GM18907 (cell line): ENCODE data around the gene JMJD1C.
"Not testable (repeated sequence)": the region's sequence is repeated elsewhere in the genome, so short reads cannot be mapped to it uniquely, and the experiment has no call there.

Source experiments
- ATAC-seq: cut with Tn5 transposase; IDR thresholded peaks from one replicate; pipeline ENCODE4 v1.9.1; 2021; ENCODE audit warnings: mild to moderate bottlenecking, moderate library complexity; ENCODE audit not compliant: unreplicated experiment

JMJD1C gene, protein sequence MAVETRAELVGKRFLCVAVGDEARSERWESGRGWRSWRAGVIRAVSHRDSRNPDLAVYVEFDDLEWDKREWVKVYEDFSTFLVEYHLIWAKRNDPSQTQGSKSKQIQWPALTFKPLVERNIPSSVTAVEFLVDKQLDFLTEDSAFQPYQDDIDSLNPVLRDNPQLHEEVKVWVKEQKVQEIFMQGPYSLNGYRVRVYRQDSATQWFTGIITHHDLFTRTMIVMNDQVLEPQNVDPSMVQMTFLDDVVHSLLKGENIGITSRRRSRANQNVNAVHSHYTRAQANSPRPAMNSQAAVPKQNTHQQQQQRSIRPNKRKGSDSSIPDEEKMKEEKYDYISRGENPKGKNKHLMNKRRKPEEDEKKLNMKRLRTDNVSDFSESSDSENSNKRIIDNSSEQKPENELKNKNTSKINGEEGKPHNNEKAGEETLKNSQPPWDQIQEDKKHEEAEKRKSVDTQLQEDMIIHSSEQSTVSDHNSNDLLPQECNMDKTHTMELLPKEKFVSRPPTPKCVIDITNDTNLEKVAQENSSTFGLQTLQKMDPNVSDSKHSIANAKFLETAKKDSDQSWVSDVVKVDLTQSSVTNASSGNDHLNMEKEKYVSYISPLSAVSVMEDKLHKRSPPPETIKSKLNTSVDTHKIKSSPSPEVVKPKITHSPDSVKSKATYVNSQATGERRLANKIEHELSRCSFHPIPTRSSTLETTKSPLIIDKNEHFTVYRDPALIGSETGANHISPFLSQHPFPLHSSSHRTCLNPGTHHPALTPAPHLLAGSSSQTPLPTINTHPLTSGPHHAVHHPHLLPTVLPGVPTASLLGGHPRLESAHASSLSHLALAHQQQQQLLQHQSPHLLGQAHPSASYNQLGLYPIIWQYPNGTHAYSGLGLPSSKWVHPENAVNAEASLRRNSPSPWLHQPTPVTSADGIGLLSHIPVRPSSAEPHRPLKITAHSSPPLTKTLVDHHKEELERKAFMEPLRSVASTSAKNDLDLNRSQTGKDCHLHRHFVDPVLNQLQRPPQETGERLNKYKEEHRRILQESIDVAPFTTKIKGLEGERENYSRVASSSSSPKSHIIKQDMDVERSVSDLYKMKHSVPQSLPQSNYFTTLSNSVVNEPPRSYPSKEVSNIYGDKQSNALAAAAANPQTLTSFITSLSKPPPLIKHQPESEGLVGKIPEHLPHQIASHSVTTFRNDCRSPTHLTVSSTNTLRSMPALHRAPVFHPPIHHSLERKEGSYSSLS (N-terminal part only)

DNA sequence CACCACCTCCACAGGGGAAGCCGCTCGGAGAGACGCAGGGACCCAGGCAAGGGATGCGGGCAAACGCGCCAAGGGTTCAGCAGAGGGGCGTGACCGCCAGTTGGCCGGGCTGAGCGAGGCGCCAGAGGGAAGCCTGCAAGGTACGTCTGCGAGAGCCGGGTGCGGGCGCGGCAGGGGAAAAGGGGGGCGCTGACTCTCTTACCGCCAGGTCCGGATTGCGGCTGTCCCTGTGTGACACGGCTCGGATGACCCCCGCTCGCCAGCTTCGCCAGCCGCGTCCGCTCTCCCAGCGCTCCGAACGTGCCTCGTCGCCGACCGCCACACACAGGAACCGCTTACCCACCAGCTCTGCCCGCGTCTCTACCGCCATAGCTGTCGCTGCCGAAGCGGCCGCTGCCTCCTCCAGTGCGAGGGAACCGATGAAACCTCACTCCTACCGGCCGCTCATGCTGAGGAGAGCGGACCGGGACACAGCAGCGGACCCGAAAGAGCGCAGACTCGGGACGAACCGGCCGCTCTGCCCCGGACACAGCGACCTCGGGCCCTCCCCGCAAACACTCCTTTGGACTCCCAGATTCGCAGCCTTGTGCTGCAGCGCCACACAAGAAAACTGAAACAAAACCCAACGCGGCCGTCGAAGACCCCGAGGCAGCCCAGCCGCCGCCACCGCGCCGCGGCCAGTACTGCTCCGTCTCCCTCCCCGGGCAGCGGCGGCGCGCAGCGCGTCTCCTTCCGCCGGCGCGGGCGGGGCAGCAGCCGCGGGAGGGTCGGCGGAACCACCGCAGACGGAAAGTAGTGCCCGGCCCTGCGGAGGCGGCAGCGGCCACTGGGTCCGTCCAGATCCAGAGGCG is at the start of gene JMJD1C:
Gene JMJD1C (minus strand): TSS at position 685 of the 851 bp plus-strand sequence. CDS start 315 bp downstream, at position 370.
- ATAC-seq = peak; percentile 76

- ATAC-seq = peak; percentile 67
Measured at GRCh38 chr10:63515002-63515763, 49.4 kb upstream of the JMJD1C start.

GRCh38 chr10:63506554-63506953 is 40.8 kb upstream of the JMJD1C start:
- no peak for ATAC-seq

- ATAC-seq = no peak
Measured at GRCh38 chr10:63505562-63505961, 39.8 kb upstream of the JMJD1C start.

DNA sequence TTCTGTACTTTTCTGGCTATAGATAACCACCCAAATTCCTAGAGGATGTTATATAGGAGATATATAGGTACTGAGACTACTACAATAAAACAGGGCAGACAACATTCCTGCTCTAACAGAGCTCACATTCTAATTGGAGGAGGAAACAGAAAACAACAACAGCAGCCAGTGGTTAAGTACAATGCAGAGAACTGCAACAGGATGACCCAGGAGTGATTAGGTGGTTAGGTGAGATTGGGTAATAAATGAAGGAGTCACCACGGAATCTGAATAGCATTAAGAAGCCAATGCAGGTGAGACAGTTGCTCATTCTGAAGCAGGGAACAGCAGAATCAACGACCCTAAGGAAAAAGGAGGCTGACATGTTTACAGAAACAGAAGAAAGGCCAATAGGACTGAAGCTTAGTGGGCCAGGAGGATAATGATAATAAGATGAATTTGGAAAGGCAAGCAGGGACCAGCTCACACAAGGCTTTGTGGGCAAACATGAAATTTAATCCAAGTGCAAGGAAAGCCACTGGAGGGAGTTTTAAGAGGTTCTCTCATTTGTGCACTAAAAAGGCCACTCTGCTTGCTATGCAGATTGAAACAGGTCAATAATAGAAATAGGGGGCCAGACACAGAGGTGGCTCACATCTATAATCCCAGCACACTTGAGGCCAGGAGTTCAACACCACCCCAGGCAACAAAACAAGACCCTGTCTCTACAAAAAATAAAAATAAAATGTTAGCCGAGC is 38.5 kb upstream of the JMJD1C start:
- no peak for ATAC-seq

DNA sequence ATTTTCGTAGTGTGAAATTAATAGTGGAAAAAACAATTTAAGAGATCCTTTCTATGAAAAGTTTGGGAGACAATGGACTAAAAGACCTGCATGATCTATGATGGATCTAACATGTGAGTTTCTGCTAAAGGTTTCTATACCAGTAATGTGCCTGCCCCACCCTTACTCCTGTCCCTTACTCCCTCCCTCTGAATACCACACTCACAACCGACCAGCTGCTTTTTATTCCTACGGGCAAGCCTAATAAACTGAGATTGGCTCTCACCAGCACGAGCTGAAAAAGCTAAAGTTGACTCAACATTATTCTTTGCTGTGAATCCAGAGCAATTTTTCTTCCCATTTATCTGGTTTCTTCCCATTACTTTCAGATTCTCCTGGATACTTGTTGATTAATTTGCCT is 37.6 kb upstream of the JMJD1C start:
- no peak for ATAC-seq

- ATAC-seq = no peak
Measured at GRCh38 chr10:63502832-63503231, 37.1 kb upstream of the JMJD1C start.

- no peak for ATAC-seq
Measured at GRCh38 chr10:63501954-63502353, 36.2 kb upstream of the JMJD1C start.

DNA sequence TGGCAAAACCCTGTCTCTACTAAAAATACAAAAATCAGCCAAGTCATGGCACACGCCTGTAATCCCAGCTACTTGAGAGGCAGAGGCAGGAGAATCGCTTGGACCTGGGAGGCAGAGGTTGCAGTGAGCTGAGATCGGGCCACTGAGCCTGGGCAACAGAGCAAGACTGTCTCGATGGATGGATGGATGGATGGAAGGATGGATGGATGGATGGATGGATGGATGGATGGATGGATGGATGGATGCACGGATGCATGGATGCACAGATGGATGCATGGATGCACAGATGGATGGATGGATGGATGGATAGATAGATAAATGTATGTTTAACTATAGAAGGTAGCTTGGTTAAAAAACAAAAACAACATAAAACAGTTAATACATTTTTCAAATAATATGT is 34.8 kb upstream of the JMJD1C start:
- not testable (repeated sequence) for ATAC-seq

- ATAC-seq = no peak
Measured at GRCh38 chr10:63498665-63499064, 32.9 kb upstream of the JMJD1C start.

GRCh38 chr10:63497321-63497720 is 31.5 kb upstream of the JMJD1C start:
- ATAC-seq = no peak

- ATAC-seq = no peak
Measured at GRCh38 chr10:63496561-63496960, 30.8 kb upstream of the JMJD1C start.

DNA sequence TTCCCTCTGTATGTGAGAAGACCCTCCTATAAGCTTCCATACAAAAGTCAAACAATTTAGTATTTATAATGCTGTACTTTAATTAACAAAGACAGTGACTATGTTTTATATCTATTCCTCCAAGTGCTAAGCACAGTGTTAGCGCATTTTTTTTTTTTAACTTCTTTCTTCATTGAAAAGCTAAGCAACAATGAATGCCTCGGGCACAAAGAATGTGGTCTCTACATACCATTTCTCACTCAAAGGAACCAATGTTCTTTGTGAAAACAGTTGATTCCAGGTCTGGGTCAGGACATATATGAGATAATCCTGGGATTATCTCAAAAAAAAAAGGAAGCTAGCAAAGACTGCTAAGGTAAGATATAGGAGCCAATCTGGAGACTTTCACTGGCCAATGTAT is 29.2 kb upstream of the JMJD1C start:
- ATAC-seq = no peak

- ATAC-seq = no peak
Measured at GRCh38 chr10:63493004-63493403, 27.2 kb upstream of the JMJD1C start.

- not testable (repeated sequence) for ATAC-seq
Measured at GRCh38 chr10:63492317-63492690, 26.5 kb upstream of the JMJD1C start.

- ATAC-seq = no peak
Measured at GRCh38 chr10:63491588-63492316, 26.0 kb upstream of the JMJD1C start.

DNA sequence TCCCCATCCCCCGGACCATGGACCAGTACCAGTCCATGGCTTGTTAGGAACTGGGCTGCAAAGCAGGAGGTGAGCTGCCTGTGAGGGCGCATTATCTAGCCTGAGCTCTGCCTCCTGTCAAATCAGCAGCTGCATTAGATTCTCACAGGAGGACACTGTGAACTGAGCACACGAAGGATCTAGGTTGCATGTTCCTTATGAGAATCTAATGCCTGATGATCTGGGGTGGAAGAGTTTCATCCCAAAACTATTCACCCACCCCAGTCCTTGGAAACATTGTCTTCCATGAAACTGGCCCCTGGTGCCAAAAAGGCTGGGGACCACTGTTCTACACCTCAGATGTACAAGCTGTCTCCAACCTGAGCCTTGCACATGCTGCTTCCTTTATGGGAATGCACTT is 24.1 kb upstream of the JMJD1C start:
- ATAC-seq = no peak

- ATAC-seq = no peak
Measured at GRCh38 chr10:63487990-63488389, 22.2 kb upstream of the JMJD1C start.
